Measurements from ENCODE around the gene CLK2.

DNA sequence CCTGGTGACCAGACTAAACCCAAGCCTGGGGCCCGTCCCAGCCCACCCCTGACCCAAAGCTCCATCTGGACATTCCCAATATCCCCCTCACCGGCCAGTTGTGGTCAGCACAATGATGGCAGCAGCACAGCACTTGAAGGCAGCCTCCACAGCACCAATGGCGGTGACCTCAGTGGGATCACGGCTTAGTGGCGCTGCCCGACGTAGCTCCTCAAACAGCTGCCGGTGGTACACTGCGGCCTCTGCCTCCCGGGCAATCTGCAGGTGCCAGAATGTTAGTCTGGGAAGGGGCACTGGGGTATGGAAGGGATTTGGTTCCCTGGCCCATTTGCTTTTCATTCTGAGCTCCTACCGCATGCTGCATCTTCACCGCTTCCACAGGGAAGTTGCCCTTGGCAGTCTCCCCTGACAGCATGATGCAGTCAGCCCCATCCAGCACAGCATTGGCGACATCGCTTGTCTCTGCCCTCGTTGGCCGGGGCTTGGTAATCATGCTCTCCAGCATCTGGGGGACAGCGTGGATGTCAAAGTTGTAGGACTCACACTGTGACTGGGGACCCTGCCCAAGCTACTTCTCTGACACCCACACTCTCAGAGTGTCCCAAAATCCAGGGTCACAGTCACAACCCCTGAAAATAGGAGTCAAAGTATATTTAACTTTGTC, 19.9 kb upstream of the CLK2 start:
- TF ChIP-seq, protein P1, sequence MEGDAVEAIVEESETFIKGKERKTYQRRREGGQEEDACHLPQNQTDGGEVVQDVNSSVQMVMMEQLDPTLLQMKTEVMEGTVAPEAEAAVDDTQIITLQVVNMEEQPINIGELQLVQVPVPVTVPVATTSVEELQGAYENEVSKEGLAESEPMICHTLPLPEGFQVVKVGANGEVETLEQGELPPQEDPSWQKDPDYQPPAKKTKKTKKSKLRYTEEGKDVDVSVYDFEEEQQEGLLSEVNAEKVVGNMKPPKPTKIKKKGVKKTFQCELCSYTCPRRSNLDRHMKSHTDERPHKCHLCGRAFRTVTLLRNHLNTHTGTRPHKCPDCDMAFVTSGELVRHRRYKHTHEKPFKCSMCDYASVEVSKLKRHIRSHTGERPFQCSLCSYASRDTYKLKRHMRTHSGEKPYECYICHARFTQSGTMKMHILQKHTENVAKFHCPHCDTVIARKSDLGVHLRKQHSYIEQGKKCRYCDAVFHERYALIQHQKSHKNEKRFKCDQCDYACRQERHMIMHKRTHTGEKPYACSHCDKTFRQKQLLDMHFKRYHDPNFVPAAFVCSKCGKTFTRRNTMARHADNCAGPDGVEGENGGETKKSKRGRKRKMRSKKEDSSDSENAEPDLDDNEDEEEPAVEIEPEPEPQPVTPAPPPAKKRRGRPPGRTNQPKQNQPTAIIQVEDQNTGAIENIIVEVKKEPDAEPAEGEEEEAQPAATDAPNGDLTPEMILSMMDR (IDR thresholded peaks at IDR 0.05) = no peak
- TF ChIP-seq POLR2A (IDR thresholded peaks at IDR 0.05; ENCODE audit: low read depth) = no peak
- TF ChIP-seq POLR2AphosphoS5 (IDR thresholded peaks at IDR 0.05) = no peak
- TF ChIP-seq EP300 (IDR thresholded peaks at IDR 0.05) = no peak

Data from esophagus muscularis mucosa (tissue), 4 donors.